ENCODE results near the gene MTCP1. TPM values are rescaled to one million over a fixed set of nuclear protein-coding genes. Genes with fewer than 3 reads are reported as not detected.
A peak's percentile ranks its signal among the peaks of the same experiment; 100 is the strongest.

Gene MTCP1
- total and polyA plus RNA-seq, 9 of the 15 experiments (the other 6 are each of a cell fraction or from before 2014, with no cell fraction given) = 12.7 to 28.0 (median 22.9) TPM

- TF ChIP-seq YY1 (IDR thresholded peaks at IDR 0.05; ENCODE audit: borderline replicate concordance in 1 of 3, control insufficient read depth in 1 of 3, extremely low read depth in 1 of 3, insufficient read depth in 3 of 3, insufficient read length in 1 of 3, insufficient replicate concordance in 2 of 3, low read depth in 1 of 3, low read length in 2 of 3) = peak; percentile 42 to 87 (median 87)
- peak; percentile 84 for TF ChIP-seq BHLHE40 (IDR thresholded peaks at IDR 0.05; ENCODE audit: low read length)
- TF ChIP-seq ETV5 (CRISPR knock-in tag; IDR thresholded peaks at IDR 0.05; ENCODE audit: low read depth) = peak; percentile 89
- TF ChIP-seq ZNF707 (CRISPR knock-in tag; conservative IDR thresholded peaks at IDR 0.05) = no peak
- TF ChIP-seq ATF7 (IDR thresholded peaks at IDR 0.05) = peak; percentile 87
- TF ChIP-seq ESRRA (IDR thresholded peaks at IDR 0.05; ENCODE audit: borderline replicate concordance, low read depth) = peak; percentile 97
- TF ChIP-seq C11orf30 (IDR thresholded peaks at IDR 0.05; ENCODE audit: low read depth) = peak; percentile 64
- TF ChIP-seq SIN3A (IDR thresholded peaks at IDR 0.05; ENCODE audit: borderline replicate concordance in 2 of 2, control insufficient read depth in 1 of 2, low read depth in 2 of 2, low read length in 2 of 2) = peak; percentile 64 to 72; a peak in 2 of 4 replicates
- peak; percentile 83; the same call in 1 of the 2 replicates for TF ChIP-seq NFRKB (IDR thresholded peaks at IDR 0.05; ENCODE audit: low read depth)
- peak; percentile 96 for TF ChIP-seq MTA1 (IDR thresholded peaks at IDR 0.05; ENCODE audit: borderline replicate concordance)
- no peak for TF ChIP-seq ZNF124 (CRISPR knock-in tag; IDR thresholded peaks at IDR 0.05)
- peak; percentile 94 for TF ChIP-seq L3MBTL2 (IDR thresholded peaks at IDR 0.05)
- no peak for TF ChIP-seq HDGF (IDR thresholded peaks at IDR 0.05)
- TF ChIP-seq NONO (IDR thresholded peaks at IDR 0.05; ENCODE audit: low read depth in 2 of 2, low read length in 1 of 2) = peak in 1 of 2 experiments; percentile 69
- TF ChIP-seq, protein P1, sequence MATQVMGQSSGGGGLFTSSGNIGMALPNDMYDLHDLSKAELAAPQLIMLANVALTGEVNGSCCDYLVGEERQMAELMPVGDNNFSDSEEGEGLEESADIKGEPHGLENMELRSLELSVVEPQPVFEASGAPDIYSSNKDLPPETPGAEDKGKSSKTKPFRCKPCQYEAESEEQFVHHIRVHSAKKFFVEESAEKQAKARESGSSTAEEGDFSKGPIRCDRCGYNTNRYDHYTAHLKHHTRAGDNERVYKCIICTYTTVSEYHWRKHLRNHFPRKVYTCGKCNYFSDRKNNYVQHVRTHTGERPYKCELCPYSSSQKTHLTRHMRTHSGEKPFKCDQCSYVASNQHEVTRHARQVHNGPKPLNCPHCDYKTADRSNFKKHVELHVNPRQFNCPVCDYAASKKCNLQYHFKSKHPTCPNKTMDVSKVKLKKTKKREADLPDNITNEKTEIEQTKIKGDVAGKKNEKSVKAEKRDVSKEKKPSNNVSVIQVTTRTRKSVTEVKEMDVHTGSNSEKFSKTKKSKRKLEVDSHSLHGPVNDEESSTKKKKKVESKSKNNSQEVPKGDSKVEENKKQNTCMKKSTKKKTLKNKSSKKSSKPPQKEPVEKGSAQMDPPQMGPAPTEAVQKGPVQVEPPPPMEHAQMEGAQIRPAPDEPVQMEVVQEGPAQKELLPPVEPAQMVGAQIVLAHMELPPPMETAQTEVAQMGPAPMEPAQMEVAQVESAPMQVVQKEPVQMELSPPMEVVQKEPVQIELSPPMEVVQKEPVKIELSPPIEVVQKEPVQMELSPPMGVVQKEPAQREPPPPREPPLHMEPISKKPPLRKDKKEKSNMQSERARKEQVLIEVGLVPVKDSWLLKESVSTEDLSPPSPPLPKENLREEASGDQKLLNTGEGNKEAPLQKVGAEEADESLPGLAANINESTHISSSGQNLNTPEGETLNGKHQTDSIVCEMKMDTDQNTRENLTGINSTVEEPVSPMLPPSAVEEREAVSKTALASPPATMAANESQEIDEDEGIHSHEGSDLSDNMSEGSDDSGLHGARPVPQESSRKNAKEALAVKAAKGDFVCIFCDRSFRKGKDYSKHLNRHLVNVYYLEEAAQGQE (IDR thresholded peaks at IDR 0.05; ENCODE audit: borderline replicate concordance) = peak; percentile 37; the same call in 1 of the 2 replicates
- TF ChIP-seq, protein P1 (CRISPR knock-in tag; IDR thresholded peaks at IDR 0.05; ENCODE audit: low read depth) = peak; percentile 42; the same call in 1 of the 2 replicates
- TF ChIP-seq SIN3B (IDR thresholded peaks at IDR 0.05; ENCODE audit: low read depth) = peak; percentile 81
- TF ChIP-seq ZBTB9 (CRISPR knock-in tag; IDR thresholded peaks at IDR 0.05) = 0 out of 2 replicates have a peak, but pooled peaks have one; percentile 10
- peak; percentile 82 for TF ChIP-seq SP1 (CRISPR knock-in tag; IDR thresholded peaks at IDR 0.05)
These were observed 44.0 kb downstream of the MTCP1 start, which contains the start of gene FUNDC2 (continued) for GRCh38 chrX:155026727-155027508.
